GM12874 (cell line): ENCODE results near the gene GRIK1.

Experiments used
- CTCF ChIP-seq: IDR thresholded peaks from 2 replicates; pipeline ENCODE4 v1.5.1; 2011; ENCODE audit warnings: low read depth, mild to moderate bottlenecking, control low read depth, low read length, moderate library complexity; ENCODE audit not compliant: insufficient read depth

The GRIK1 gene

DNA sequence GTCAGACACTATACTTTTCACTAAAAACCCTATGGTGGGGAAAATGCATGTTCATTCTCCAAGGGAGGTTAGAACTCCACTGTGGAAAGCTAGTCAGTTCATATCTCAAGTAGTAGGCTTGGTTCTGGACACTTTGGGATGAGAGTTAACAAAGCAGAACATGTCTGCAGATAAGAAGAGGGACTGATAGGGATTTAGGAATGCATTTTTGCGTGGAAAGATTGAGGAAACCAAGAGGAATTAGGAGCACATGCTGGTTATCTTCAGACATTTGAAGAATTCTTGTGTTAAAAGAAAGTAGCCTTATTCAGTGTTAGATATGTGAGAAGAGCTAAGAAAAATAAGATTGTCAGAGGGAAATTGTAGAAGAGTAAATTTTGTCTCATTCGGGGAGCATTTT is 1.2 kb upstream of the GRIK1 start:
- TF ChIP-seq CTCF = no peak

- TF ChIP-seq CTCF = no peak
Observed at GRCh38 chr21:29940361-29940760, 565 bp upstream of the GRIK1 start.

- TF ChIP-seq CTCF = no peak
Observed at GRCh38 chr21:29939104-29939923, 482 bp downstream of the GRIK1 start.

- no peak for TF ChIP-seq CTCF
Observed at GRCh38 chr21:29938776-29939103, 1.1 kb downstream of the GRIK1 start.

DNA sequence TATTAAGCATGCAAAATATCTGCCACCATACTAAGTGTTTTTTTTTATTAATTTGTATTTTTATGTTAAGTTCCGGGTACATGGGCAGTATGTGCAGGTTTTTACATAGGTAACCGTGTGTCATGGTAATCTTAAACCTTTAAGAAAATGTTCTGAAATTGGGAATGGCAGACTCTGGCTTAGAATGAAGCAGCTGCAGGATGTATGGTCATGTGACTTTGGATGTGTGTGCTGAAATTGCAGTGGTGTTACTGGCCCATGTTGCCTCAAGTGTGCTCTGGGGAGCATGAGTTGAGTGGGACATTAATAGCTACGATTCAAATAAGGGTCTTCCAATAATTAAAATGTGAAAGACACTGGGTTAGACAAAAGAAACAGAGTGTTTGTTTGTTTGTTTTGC is 6.7 kb downstream of the GRIK1 start:
- TF ChIP-seq CTCF = no peak

- TF ChIP-seq CTCF = no peak
Observed at GRCh38 chr21:29928537-29928936, 11.3 kb downstream of the GRIK1 start.

GRCh38 chr21:29920938-29921337 is 18.9 kb downstream of the GRIK1 start:
- no peak for TF ChIP-seq CTCF
